H9 (cell line): ENCODE data around the gene CLPSL1. TPM values are rescaled to one million over a fixed set of nuclear protein-coding genes. Genes with fewer than 3 reads are reported as not detected.

ENCODE experiments used
- DNase-seq: peaks from one replicate; pipeline ENCODE4 v3.0.0-alpha.2; 2017
- H2AFZ ChIP-seq: one replicate; pipeline ENCODE4 v1.6.1; 2013; ENCODE audit warnings: mild to moderate bottlenecking, low read length, control low read depth, moderate library complexity
- H2AK5ac ChIP-seq: 2 replicates; pipeline ENCODE4 v1.6.1; 2013; ENCODE audit warnings: low read length, control low read depth, mixed read lengths; ENCODE audit not compliant: insufficient read length
- H2BK120ac ChIP-seq: one replicate; pipeline ENCODE4 v1.6.1; 2013; ENCODE audit warnings: low read depth, mild to moderate bottlenecking, low read length, control low read depth, inconsistent platforms; ENCODE audit not compliant: poor library complexity, severe bottlenecking
- H2BK12ac ChIP-seq: 2 replicates; pipeline ENCODE4 v1.6.1; 2013; ENCODE audit warnings: low read length, control low read depth, mixed read lengths, low read depth; ENCODE audit not compliant: insufficient read length
- H2BK15ac ChIP-seq: 2 replicates; pipeline ENCODE4 v1.6.1; 2013; ENCODE audit warnings: low read depth, low read length, control low read depth
- H2BK20ac ChIP-seq: one replicate; pipeline ENCODE4 v1.6.1; 2013; ENCODE audit warnings: low read depth, mild to moderate bottlenecking, low read length, control low read depth, inconsistent platforms; ENCODE audit not compliant: poor library complexity, severe bottlenecking
- H2BK5ac ChIP-seq: 2 replicates; pipeline ENCODE4 v1.6.1; 2013; ENCODE audit warnings: low read length, control low read depth, mixed read lengths; ENCODE audit not compliant: insufficient read length
- H3K14ac ChIP-seq: 2 replicates; pipeline ENCODE4 v1.6.1; 2013; ENCODE audit warnings: low read length, control low read depth; ENCODE audit not compliant: insufficient read depth
- H3K18ac ChIP-seq: 2 replicates; pipeline ENCODE4 v1.6.1; 2013; ENCODE audit warnings: low read depth, mild to moderate bottlenecking, mixed read lengths, low read length, control low read depth; ENCODE audit not compliant: insufficient read length
- H3K23ac ChIP-seq: 2 replicates; pipeline ENCODE4 v1.6.1; 2013; ENCODE audit warnings: low read length, control low read depth, mixed read lengths, low read depth; ENCODE audit not compliant: insufficient read length
- H3K23me2 ChIP-seq: 2 replicates; pipeline ENCODE4 v1.6.1; 2013; ENCODE audit warnings: low read depth, mild to moderate bottlenecking, mixed read lengths, low read length, control low read depth; ENCODE audit not compliant: insufficient read length, poor library complexity, severe bottlenecking
- H3K27ac ChIP-seq: 2 replicates; pipeline ENCODE4 v1.5.1; 2013; ENCODE audit warnings: low read length, control low read depth, mixed read lengths, low read depth; ENCODE audit not compliant: insufficient read length
- H3K27me3 ChIP-seq: 2 replicates; pipeline ENCODE4 v1.6.1; 2013; ENCODE audit warnings: low read length, control low read depth, inconsistent platforms; ENCODE audit not compliant: insufficient read depth
- H3K4ac ChIP-seq: 2 replicates; pipeline ENCODE4 v1.6.1; 2013; ENCODE audit warnings: low read depth, mild to moderate bottlenecking, control low read depth, inconsistent platforms, low read length, moderate library complexity
- H3K4me1 ChIP-seq: 2 replicates; pipeline ENCODE4 v1.6.1; 2013; ENCODE audit warnings: low read length, control low read depth, inconsistent platforms; ENCODE audit not compliant: insufficient read depth
- H3K4me2 ChIP-seq: 2 replicates; pipeline ENCODE4 v1.6.1; 2013; ENCODE audit warnings: low read length, control low read depth, mixed read lengths; ENCODE audit not compliant: insufficient read length, insufficient read depth
- H3K56ac ChIP-seq: 2 replicates; pipeline ENCODE4 v1.6.1; 2013; ENCODE audit warnings: low read depth, mild to moderate bottlenecking, mixed read lengths, low read length, control low read depth; ENCODE audit not compliant: insufficient read length
- H3K79me1 ChIP-seq: 2 replicates; pipeline ENCODE4 v1.6.1; 2013; ENCODE audit warnings: low read depth, mild to moderate bottlenecking, moderate library complexity, low read length, control low read depth, inconsistent platforms; ENCODE audit not compliant: insufficient read depth, poor library complexity, severe bottlenecking
- H3K79me2 ChIP-seq: 2 replicates; pipeline ENCODE4 v1.6.1; 2013; ENCODE audit warnings: low read length, control low read depth, inconsistent platforms; ENCODE audit not compliant: insufficient read depth
- H3K9ac ChIP-seq: 2 replicates; pipeline ENCODE4 v1.6.1; 2013; ENCODE audit warnings: low read length, control low read depth, mixed read lengths; ENCODE audit not compliant: insufficient read length; ENCODE audit errors: extremely low read depth
- H3K9me3 ChIP-seq: one replicate; pipeline ENCODE4 v1.6.1; 2013; ENCODE audit warnings: low read depth, low read length, inconsistent platforms; ENCODE audit not compliant: control insufficient read depth
- H3T11ph ChIP-seq: one replicate; pipeline ENCODE4 v1.6.1; 2013; ENCODE audit warnings: mild to moderate bottlenecking, low read length, control low read depth, inconsistent platforms
- H4K20me1 ChIP-seq: one replicate; pipeline ENCODE4 v1.6.1; 2013; ENCODE audit not compliant: control insufficient read depth, insufficient read length, insufficient read depth
- H4K5ac ChIP-seq: 2 replicates; pipeline ENCODE4 v1.6.1; 2013; ENCODE audit warnings: low read depth, mild to moderate bottlenecking, mixed read lengths, low read length, control low read depth; ENCODE audit not compliant: insufficient read length
- H4K8ac ChIP-seq: replicated peaks from 2 replicates; pipeline ENCODE4 v1.6.1; 2013; ENCODE audit warnings: low read length, control low read depth, mixed read lengths, low read depth; ENCODE audit not compliant: insufficient read length
- H4K91ac ChIP-seq: 2 replicates; pipeline ENCODE4 v1.6.1; 2013; ENCODE audit warnings: low read depth, mild to moderate bottlenecking, moderate library complexity, mixed read lengths, low read length, control low read depth; ENCODE audit not compliant: insufficient read length
- H3K27ac Mint-ChIP-seq, 3 experiments: 2 replicates in 2 of 3; 3 replicates in 1 of 3; pipeline ENCODE4 v1.8.0; 2020 to 2021; ENCODE audit warnings: mixed read lengths in 3 of 3, mild to moderate bottlenecking in 1 of 3, moderate library complexity in 1 of 3
- H3K27me3 Mint-ChIP-seq: 2 replicates; pipeline ENCODE4 v1.8.0; 2021; ENCODE audit warnings: low read depth, mild to moderate bottlenecking, moderate library complexity, mixed read lengths
- H3K36me3 Mint-ChIP-seq, 3 experiments: 2 replicates in 2 of 3; 3 replicates in 1 of 3; pipeline ENCODE4 v1.8.0; 2020 to 2021; ENCODE audit warnings: low read depth in 3 of 3, mixed read lengths in 3 of 3; ENCODE audit not compliant: insufficient read depth in 1 of 3
- H3K4me1 Mint-ChIP-seq, 2 experiments: 2 replicates each; pipeline ENCODE4 v1.8.0; 2020; ENCODE audit warnings: mixed read lengths in 2 of 2
- H3K4me3 Mint-ChIP-seq, 2 experiments: 2 replicates in 1 of 2; 3 replicates in 1 of 2; pipeline ENCODE4 v1.8.0; 2020 to 2021; ENCODE audit warnings: mild to moderate bottlenecking in 2 of 2, mixed read lengths in 2 of 2, moderate library complexity in 1 of 2
- H3K9me3 Mint-ChIP-seq, 2 experiments: 2 replicates in 1 of 2; 3 replicates in 1 of 2; pipeline ENCODE4 v1.8.0; 2020; ENCODE audit warnings: mild to moderate bottlenecking in 2 of 2, mixed read lengths in 2 of 2, moderate library complexity in 1 of 2
- CTCF ChIP-seq: fragments of 200-600 bp; sonication (generic); conservative IDR thresholded peaks from 3 replicates; pipeline ENCODE4 v1.8.0; 2021; ENCODE audit warnings: antibody characterized with exemption, mild to moderate bottlenecking
- WGBS: extraction: QIAGEN DNeasy Blood & Tissue Kit; methylation state at CpG from one replicate; pipeline ENCODE4 v1.1.7; 2013; ENCODE audit warnings: missing lambda C conversion rate, low lambda C conversion rate, mixed read lengths; ENCODE audit not compliant: insufficient read length; ENCODE audit errors: extremely low coverage; 5-methylcytosine and 5-hydroxymethylcytosine counted together
- total RNA-seq: library from RNA; stranded (reverse); gene quantifications from 2 replicates; pipeline ENCODE4 v1.2.1, GENCODE V29; 2021

Gene CLPSL1
- total RNA-seq, 1 experiment from 2014 or later, result not detected

GRCh38 chr6:35776364-35777215 lies 4.2 kb upstream of the CLPSL1 start, which contains the start of gene CLPSL2:
TSS of gene CLPSL2 (plus strand) at chr6:35776598. CDS start at chr6:35776619, 21 bp downstream.
- Mint-ChIP-seq H3K9me3 (no peaks in the 10 kb centered on the region), H3K4me1 (peaks cover 16 to 19% of the 10 kb centered on the region in 2 experiments), H3K27ac (no peak within 1 kb of the TSS), H3K27me3 (peaks cover 23% of the 10 kb centered on the region), H3K4me3 (peak within 1 kb of the TSS; percentile 74 to 83), H3K36me3 (no peaks in the 10 kb centered on the region; a peak in 1 of 7 replicates)
- no CpG with 5 or more reads among the region's 56 CpGs for WGBS
- Histone ChIP-seq H3K18ac (no peak within 1 kb of the TSS), H3K27me3 (no peaks in the 10 kb centered on the region), H3K4me1 (no peaks in the 10 kb centered on the region), H3K9me3 (no peaks in the 10 kb centered on the region), H3K9ac (no peak within 1 kb of the TSS), H2AK5ac (no peak within 1 kb of the TSS), H3K4ac (no peak within 1 kb of the TSS), H4K91ac (no peak within 1 kb of the TSS), H3K27ac (no peak within 1 kb of the TSS), H3K23me2 (peaks cover 3% of the 10 kb centered on the region), H3K23ac (no peak within 1 kb of the TSS), H3K56ac (no peak within 1 kb of the TSS), H2BK15ac (no peak within 1 kb of the TSS), H2BK5ac (no peak within 1 kb of the TSS), H2BK20ac (no peak within 1 kb of the TSS), H3K79me1 (no peaks in the 10 kb centered on the region), H3T11ph (no peak within 1 kb of the TSS), H3K14ac (peak within 1 kb of the TSS; percentile 62; the same call in 1 of the 2 replicates), H4K8ac (no peak within 1 kb of the TSS), H2AFZ (no peak within 1 kb of the TSS), H2BK12ac (no peak within 1 kb of the TSS), H3K4me2 (peak within 1 kb of the TSS; percentile 61), H4K5ac (no peak within 1 kb of the TSS), H4K20me1 (no peaks in the 10 kb centered on the region), H3K79me2 (no peaks in the 10 kb centered on the region), H2BK120ac (no peak within 1 kb of the TSS)
- peak; percentile 37; the same call in 2 of the 3 replicates for TF ChIP-seq CTCF
- DNase-seq, result peak; percentile 67
